Measurements from ENCODE around the gene ASB7.

GRCh38 chr15:100642213-100642949 is 40.0 kb downstream of the ASB7 start:
- TF ChIP-seq CTCF (IDR thresholded peaks at IDR 0.05) = no peak
- TF ChIP-seq POLR2A (IDR thresholded peaks at IDR 0.05) = no peak

Measured in suprapubic skin (tissue), 3 donors.